BJ (cell line): ENCODE data around the gene TTLL4. TPM values are rescaled to one million over a fixed set of nuclear protein-coding genes. Genes with fewer than 3 reads are reported as not detected.

Experiments used
- CTCF ChIA-PET: fragments of 350-600 bp; formaldehyde crosslinking; extraction: SDS; loops from one replicate; lab custom pipeline; 2021; ENCODE audit warnings: antibody characterized with exemption, inconsistent platforms; lab: Yijun Ruan, JAX
- POLR2A ChIA-PET: fragments of 300-600 bp; sonication (Branson Sonifier 250); formaldehyde crosslinking; extraction: SDS; loops from one replicate; lab custom pipeline; 2021; ENCODE audit warnings: antibody characterized with exemption; lab: Charles Lee
- DNase-seq: peaks from one replicate; pipeline ENCODE4 v3.0.0-alpha.2; 2011; ENCODE audit warnings: low read depth
- H3K27me3 ChIP-seq: 2 replicates; pipeline ENCODE4 v1.6.0; 2011; ENCODE audit warnings: low read length; ENCODE audit not compliant: control insufficient read depth, insufficient read depth
- H3K36me3 ChIP-seq: 2 replicates; pipeline ENCODE4 v1.5.1; 2011; ENCODE audit warnings: low read length; ENCODE audit not compliant: control insufficient read depth, insufficient read depth
- H3K4me3 ChIP-seq: 2 replicates; pipeline ENCODE4 v1.5.1; 2011; ENCODE audit warnings: low read depth, mild to moderate bottlenecking, control low read depth, low read length
- polyA plus RNA-seq: library from polyadenylated mRNA; depleted of rRNA; stranded (reverse); fragments of >200 nt; gene quantifications from 2 replicates; pipeline ENCODE4 v1.2.3, GENCODE V29; 2011
- TF ChIP-seq, protein P1 (sequence below): IDR thresholded peaks from 2 replicates; pipeline ENCODE4 v1.5.1; 2011; ENCODE audit warnings: low read depth, mild to moderate bottlenecking, control low read depth, inconsistent platforms, low read length, moderate library complexity; ENCODE audit not compliant: insufficient read depth

TTLL4 gene
- polyA plus RNA-seq, 1 experiment = 14.1 TPM

DNA sequence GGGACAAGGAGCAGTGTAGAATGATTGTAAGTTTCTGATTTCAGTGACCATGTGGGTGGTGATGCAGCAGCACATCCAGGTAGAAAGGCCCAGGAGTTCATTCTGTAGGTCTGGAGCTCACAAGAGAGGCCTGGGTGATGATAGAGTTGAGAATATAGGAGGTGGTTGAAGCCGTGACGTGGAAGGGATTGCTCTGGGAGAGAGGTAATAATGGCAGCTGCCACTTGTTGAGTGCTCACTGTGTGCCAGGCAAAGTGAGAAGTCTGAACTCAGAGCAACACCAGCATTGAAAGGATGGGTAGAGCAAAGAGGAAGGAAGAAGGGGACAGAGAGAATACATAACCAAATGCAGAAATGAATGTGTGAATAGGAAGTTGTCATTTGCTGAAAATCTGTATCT is 3.3 kb downstream of the TTLL4 start:
- Histone ChIP-seq H3K27me3 (no peaks in the 10 kb centered on the region), H3K4me3 (no peak overlapping the region), H3K36me3 (no peaks in the 10 kb centered on the region)
- TF ChIP-seq, protein P1, sequence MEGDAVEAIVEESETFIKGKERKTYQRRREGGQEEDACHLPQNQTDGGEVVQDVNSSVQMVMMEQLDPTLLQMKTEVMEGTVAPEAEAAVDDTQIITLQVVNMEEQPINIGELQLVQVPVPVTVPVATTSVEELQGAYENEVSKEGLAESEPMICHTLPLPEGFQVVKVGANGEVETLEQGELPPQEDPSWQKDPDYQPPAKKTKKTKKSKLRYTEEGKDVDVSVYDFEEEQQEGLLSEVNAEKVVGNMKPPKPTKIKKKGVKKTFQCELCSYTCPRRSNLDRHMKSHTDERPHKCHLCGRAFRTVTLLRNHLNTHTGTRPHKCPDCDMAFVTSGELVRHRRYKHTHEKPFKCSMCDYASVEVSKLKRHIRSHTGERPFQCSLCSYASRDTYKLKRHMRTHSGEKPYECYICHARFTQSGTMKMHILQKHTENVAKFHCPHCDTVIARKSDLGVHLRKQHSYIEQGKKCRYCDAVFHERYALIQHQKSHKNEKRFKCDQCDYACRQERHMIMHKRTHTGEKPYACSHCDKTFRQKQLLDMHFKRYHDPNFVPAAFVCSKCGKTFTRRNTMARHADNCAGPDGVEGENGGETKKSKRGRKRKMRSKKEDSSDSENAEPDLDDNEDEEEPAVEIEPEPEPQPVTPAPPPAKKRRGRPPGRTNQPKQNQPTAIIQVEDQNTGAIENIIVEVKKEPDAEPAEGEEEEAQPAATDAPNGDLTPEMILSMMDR = no peak
- ChIA-PET POLR2A (no interaction called here), CTCF (interaction anchor here (1.3 to 1.5 kb wide), 2 partner anchors 15 to 134 kb away, joined by 3 to 7 read pairs; no protein-coding TSS in a partner anchor)
- DNase-seq = no peak

DNA sequence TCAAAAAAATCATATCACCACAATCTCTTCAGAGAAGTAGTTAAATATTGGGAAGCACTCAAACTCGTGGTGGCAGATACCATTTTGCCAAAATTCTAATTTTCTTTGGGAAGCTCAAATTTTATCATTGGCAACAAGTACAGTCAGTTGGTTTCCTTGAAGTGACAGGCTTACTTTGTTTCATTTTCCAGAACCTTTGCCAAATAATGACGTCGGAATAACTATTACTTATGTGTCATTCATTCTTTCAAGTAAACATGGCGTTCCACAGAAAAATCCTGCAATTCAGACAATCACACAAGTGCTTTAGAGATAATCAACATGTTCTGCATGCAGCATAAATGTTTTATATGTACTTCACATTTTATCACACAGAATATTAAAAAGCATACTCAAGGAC is 5.4 kb downstream of the TTLL4 start:
- DNase-seq = no peak
- no peaks in the 10 kb centered on the region for H3K36me3 ChIP-seq
- H3K4me3 ChIP-seq = no peak overlapping the region
- ChIA-PET CTCF (no interaction called here), POLR2A (no interaction called here)
- H3K27me3 ChIP-seq = no peaks in the 10 kb centered on the region
- TF ChIP-seq, protein P1 = no peak

DNA sequence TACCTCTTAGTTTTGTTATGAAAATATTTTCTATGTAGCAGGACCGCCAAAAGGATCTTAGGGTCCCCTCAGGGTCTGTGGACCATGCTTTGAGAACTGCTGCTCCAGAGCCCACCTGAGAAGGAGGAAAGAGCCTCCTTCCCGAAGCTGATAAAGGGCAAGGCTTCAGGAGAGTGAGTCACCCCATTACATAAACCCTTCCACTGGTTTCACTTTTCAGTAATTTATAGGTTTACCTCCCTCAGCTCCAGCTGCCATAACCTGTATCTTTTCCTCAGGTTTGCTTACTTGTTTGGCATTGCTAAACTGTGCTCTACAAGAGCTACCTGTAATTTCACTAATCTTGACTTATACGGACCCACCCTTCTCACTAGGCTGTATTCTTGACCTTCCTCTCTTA is 6.6 kb downstream of the TTLL4 start:
- POLR2A ChIA-PET = interaction anchor here (0.6 kb wide), 1 partner anchor 1355 kb away, joined by 3 read pairs; no protein-coding TSS in a partner anchor
- H3K27me3 ChIP-seq = no peaks in the 10 kb centered on the region

DNA sequence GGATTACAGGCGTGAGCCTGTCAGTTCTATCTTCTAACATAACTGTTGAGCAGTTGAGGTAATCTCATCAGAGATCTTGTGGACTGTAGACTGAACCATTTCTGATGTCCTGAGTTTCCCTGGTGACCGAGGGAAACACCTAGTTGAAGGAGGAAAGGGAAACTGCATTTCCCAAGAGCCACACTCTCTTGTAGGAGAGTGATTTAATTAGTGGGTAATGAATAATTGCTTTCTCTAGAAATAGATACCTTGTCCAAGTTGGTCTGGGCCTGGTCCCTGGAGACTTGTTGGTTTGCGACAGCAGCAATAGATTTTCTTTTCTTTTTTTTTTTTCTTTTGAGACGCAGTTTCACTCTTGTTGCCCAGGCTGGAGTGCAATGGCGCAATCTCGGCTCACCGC is 7.4 kb downstream of the TTLL4 start:
- Histone ChIP-seq H3K27me3 (no peaks in the 10 kb centered on the region), H3K4me3 (no peak overlapping the region), H3K36me3 (no peaks in the 10 kb centered on the region)
- CTCF ChIA-PET = no interaction called here
- TF ChIP-seq, protein P1 = no peak
- DNase-seq = no peak
- POLR2A ChIA-PET = no interaction called here

More for the DNA sequence above, 6.6 kb downstream of the TTLL4 start:
- CTCF ChIA-PET = interaction anchor here (1.1 kb wide), 1 partner anchor 131 kb away, joined by 5 read pairs; no protein-coding TSS in a partner anchor
- no peak for DNase-seq
- no peak overlapping the region for H3K4me3 ChIP-seq
- TF ChIP-seq, protein P1 = no peak
- no peaks in the 10 kb centered on the region for H3K36me3 ChIP-seq

DNA sequence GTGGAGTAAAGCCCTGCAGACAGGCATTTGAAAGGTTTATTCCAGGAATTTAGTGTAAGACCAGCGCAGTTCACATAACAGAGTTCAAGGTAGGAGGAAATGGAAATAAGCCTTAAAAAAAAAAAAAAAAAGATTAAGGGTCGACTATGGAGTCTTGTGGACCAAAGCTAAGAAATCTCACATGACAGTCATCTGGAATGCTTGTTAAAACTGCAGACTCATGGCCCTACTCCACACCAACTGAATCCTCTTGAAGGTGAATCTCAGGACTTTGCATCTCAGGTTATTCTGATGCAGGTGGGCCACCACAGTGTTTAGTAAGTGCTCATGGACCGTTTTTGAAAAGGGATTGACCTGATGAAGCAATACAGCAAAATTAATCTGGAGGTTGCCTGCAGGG is 8.8 kb downstream of the TTLL4 start:
- Histone ChIP-seq H3K27me3 (no peaks in the 10 kb centered on the region), H3K36me3 (no peaks in the 10 kb centered on the region), H3K4me3 (no peak overlapping the region)
- DNase-seq = no peak
- POLR2A ChIA-PET = no interaction called here
- TF ChIP-seq, protein P1 = no peak
- CTCF ChIA-PET = interaction anchor here (0.6 to 3.9 kb wide), 3 partner anchors 9 to 134 kb away, joined by 3 to 21 read pairs (median 3); partner anchors contain the start of gene TTLL4
